Measurements from ENCODE around the gene TMEM60. TPM values are rescaled to one million over a fixed set of nuclear protein-coding genes. Genes with fewer than 3 reads are reported as not detected.

TMEM60 gene
- total and polyA plus RNA-seq, 7 donors, result 5.7 to 33.0 (median 14.5) TPM

GRCh38 chr7:77766801-77767605 is 31.2 kb downstream of the TMEM60 start:
- TF ChIP-seq EP300 (IDR thresholded peaks at IDR 0.05) (no peak), POLR2A (IDR thresholded peaks at IDR 0.05) (no peak), POLR2AphosphoS5 (IDR thresholded peaks at IDR 0.05) (no peak), CTCF (IDR thresholded peaks at IDR 0.05) (no peak)
- intact Hi-C loops (cut with DNase I), result no loop called here
- Histone ChIP-seq H3K27me3 (no peaks in the 10 kb centered on the region), H3K4me1 (peaks cover 0 to 42% (median 11%) of the 10 kb centered on the region in 4 donors), H3K4me3 (no peak overlapping the region), H3K9me3 (no peaks in the 10 kb centered on the region), H3K36me3 (peaks cover 0 to 38% (median 2%) of the 10 kb centered on the region in 4 donors), H3K27ac (no peak overlapping the region)
- WGBS, 2 donors, result 81 to 92% methylated on average over 6 of the region's 6 CpGs
- no peak for DNase-seq

- H3K4me3 ChIP-seq, result no peak overlapping the region
- H3K9me3 ChIP-seq, result no peaks in the 10 kb centered on the region
- peaks cover 0 to 37% (median 2%) of the 10 kb centered on the region in 4 donors for H3K36me3 ChIP-seq
- DNase-seq, result no peak
- peaks cover 0 to 50% (median 12%) of the 10 kb centered on the region in 4 donors for H3K4me1 ChIP-seq
- intact Hi-C loops (cut with DNase I), result no loop called here
- H3K27ac ChIP-seq, result peak overlapping the region in 1 of 4 donors; percentile 22
- WGBS, 2 donors, result 43 to 73% methylated on average over 4 of the region's 4 CpGs
- H3K27me3 ChIP-seq, result no peaks in the 10 kb centered on the region
- no peak for TF ChIP-seq EP300 (IDR thresholded peaks at IDR 0.05)
- TF ChIP-seq POLR2AphosphoS5 (IDR thresholded peaks at IDR 0.05), result no peak
- no peak for TF ChIP-seq CTCF (IDR thresholded peaks at IDR 0.05)
- no peak for TF ChIP-seq POLR2A (IDR thresholded peaks at IDR 0.05)
These were observed 32.1 kb downstream of the TMEM60 start for GRCh38 chr7:77765906-77766800.

- Histone ChIP-seq H3K4me3 (no peak overlapping the region), H3K27ac (no peak overlapping the region), H3K9me3 (no peaks in the 10 kb centered on the region), H3K27me3 (no peaks in the 10 kb centered on the region), H3K4me1 (peaks cover 0 to 57% (median 16%) of the 10 kb centered on the region in 4 donors), H3K36me3 (peaks cover 0 to 31% (median 2%) of the 10 kb centered on the region in 4 donors)
- DNase-seq, result no peak
- WGBS, 2 donors, result 64 to 71% methylated on average over 3 of the region's 3 CpGs
- no peak for TF ChIP-seq CTCF (IDR thresholded peaks at IDR 0.05)
- TF ChIP-seq POLR2A (IDR thresholded peaks at IDR 0.05), result no peak
- intact Hi-C loops (cut with DNase I), result no loop called here
These were observed 32.8 kb downstream of the TMEM60 start for GRCh38 chr7:77765481-77765880.

- WGBS, 2 donors, result 72 to 79% methylated on average over 10 of the region's 10 CpGs
- Histone ChIP-seq H3K36me3 (no peaks in the 10 kb centered on the region), H3K27me3 (no peaks in the 10 kb centered on the region), H3K9me3 (no peaks in the 10 kb centered on the region), H3K4me1 (peaks cover 0 to 87% (median 39%) of the 10 kb centered on the region in 4 donors), H3K27ac (no peak overlapping the region), H3K4me3 (no peak overlapping the region)
- TF ChIP-seq CTCF (IDR thresholded peaks at IDR 0.05) (no peak), POLR2AphosphoS5 (IDR thresholded peaks at IDR 0.05) (no peak), EP300 (IDR thresholded peaks at IDR 0.05) (no peak), POLR2A (IDR thresholded peaks at IDR 0.05) (no peak)
- no peak for DNase-seq
- intact Hi-C loops (cut with DNase I), result loop anchor here (5.0 kb wide), 1 partner anchor 36 kb away; the partner anchor contains the start of genes PHTF2 and TMEM60
These were observed 37.3 kb downstream of the TMEM60 start for GRCh38 chr7:77760809-77761453.

All from sigmoid colon (tissue), 7 donors.